Loucy (cell line): Measurements from ENCODE around the gene HOXC12.

Experiments
- H2AFZ ChIP-seq: fragments of 200-600 bp; sonication (generic); 2 replicates; pipeline ENCODE4 v1.6.0; 2016; ENCODE audit warnings: antibody characterized with exemption, mild to moderate bottlenecking, low read length, moderate library complexity
- H3F3A ChIP-seq: fragments of 200-600 bp; 2 replicates; pipeline ENCODE4 v1.6.0; 2016; ENCODE audit warnings: antibody characterized with exemption, low read depth, mild to moderate bottlenecking
- H3K27me3 ChIP-seq: fragments of 200-600 bp; sonication (generic); 2 replicates; pipeline ENCODE4 v1.6.1; 2014; ENCODE audit warnings: low read length, mild to moderate bottlenecking; ENCODE audit not compliant: insufficient read depth, poor library complexity, severe bottlenecking
- H3K36me3 ChIP-seq: fragments of 200-600 bp; sonication (generic); 2 replicates; pipeline ENCODE4 v1.6.1; 2016; ENCODE audit warnings: low read length; ENCODE audit not compliant: insufficient read depth
- H3K4me1 ChIP-seq: fragments of 200-600 bp; sonication (generic); 2 replicates; pipeline ENCODE4 v1.5.1; 2014; ENCODE audit warnings: low read length, mild to moderate bottlenecking; ENCODE audit not compliant: insufficient read depth, poor library complexity, severe bottlenecking
- H3K4me2 ChIP-seq: fragments of 200-600 bp; sonication (generic); 2 replicates; pipeline ENCODE4 v1.6.0; 2014; ENCODE audit warnings: antibody characterized with exemption, low read length, low read depth, mild to moderate bottlenecking; ENCODE audit not compliant: poor library complexity, severe bottlenecking
- H3K4me3 ChIP-seq: fragments of 200-600 bp; sonication (generic); 2 replicates; pipeline ENCODE4 v1.5.1; 2014; ENCODE audit warnings: low read length, mild to moderate bottlenecking, mixed read lengths; ENCODE audit not compliant: poor library complexity, severe bottlenecking
- H3K79me2 ChIP-seq: fragments of 200-600 bp; sonication (generic); 2 replicates; pipeline ENCODE4 v1.6.1; 2014; ENCODE audit warnings: low read length; ENCODE audit not compliant: insufficient read depth
- H3K9ac ChIP-seq: fragments of 200-600 bp; sonication (generic); 2 replicates; pipeline ENCODE4 v1.6.0; 2014; ENCODE audit warnings: mild to moderate bottlenecking, low read depth, low read length, moderate library complexity; ENCODE audit not compliant: poor library complexity, severe bottlenecking
- H3K9me2 ChIP-seq: fragments of 200-600 bp; sonication (generic); replicated peaks from 2 replicates; pipeline ENCODE4 v1.6.1; 2016; ENCODE audit warnings: low read depth, low read length, mixed read lengths
- H3K9me3 ChIP-seq: fragments of 200-600 bp; sonication (generic); 2 replicates; pipeline ENCODE4 v1.6.1; 2014; ENCODE audit warnings: mild to moderate bottlenecking, antibody characterized with exemption, low read length, low read depth; ENCODE audit not compliant: insufficient read depth
- H4K20me1 ChIP-seq: fragments of 200-600 bp; sonication (generic); 2 replicates; pipeline ENCODE4 v1.6.0; 2014; ENCODE audit warnings: antibody characterized with exemption, low read length, mild to moderate bottlenecking; ENCODE audit not compliant: insufficient read depth, poor library complexity, severe bottlenecking
- EZH2phosphoT487 ChIP-seq: fragments of 200-600 bp; IDR thresholded peaks from 2 replicates; pipeline ENCODE4 v1.6.1; 2018; ENCODE audit warnings: antibody characterized with exemption, mild to moderate bottlenecking, moderate library complexity, borderline replicate concordance
- TF ChIP-seq, protein P1 (sequence below): fragments of 200-600 bp; sonication (generic); conservative IDR thresholded peaks from 2 replicates; pipeline ENCODE4 v1.5.1; 2014; ENCODE audit warnings: mild to moderate bottlenecking, antibody characterized with exemption, low read length

The HOXC12 gene

DNA sequence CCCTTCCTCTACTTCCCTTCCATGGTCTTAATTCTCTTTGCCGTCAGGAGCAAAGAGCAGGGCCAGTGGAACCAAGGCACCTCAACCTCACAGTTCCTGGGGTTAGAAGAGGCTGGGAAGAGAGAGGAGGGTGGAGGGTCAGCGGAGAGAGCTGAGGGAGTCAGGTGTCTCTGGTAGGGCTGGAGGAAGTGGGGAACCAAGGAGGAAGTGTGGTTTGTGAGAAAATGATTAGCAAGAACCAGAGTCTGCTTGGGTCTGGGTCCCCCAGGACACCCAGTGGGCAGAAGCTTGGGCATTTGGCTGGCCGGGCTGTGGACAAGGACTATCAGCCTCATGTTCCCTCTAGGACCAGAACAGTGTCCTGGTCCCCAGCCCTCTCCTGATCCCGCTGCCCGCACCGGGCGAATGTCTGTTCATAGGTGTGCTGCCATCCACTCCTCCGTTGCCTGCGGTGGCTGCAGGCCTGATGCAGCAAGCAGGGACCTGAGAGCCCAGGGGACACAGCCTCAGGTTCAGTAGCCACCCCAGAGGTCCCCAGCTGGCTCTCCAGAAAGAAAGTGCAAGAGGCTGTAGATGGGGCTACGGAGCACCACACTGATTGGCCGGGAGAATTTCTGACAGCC, 2.3 kb downstream of the HOXC12 start:
- Histone ChIP-seq H3K4me2 (peak overlapping the region; percentile 91), H3K4me3 (peak overlapping the region; percentile 66), H2AFZ (peak overlapping the region; percentile 72), H3K9me2 (no peaks in the 10 kb centered on the region), H4K20me1 (no peaks in the 10 kb centered on the region), H3K4me1 (peaks cover 41% of the 10 kb centered on the region), H3F3A (0 out of 2 replicates have a peak, but pooled peaks cover 3% of the 10 kb centered on the region), H3K36me3 (no peaks in the 10 kb centered on the region), H3K9me3 (no peaks in the 10 kb centered on the region), H3K79me2 (no peaks in the 10 kb centered on the region), H3K9ac (peak overlapping the region; percentile 73), H3K27me3 (no peaks in the 10 kb centered on the region)
- TF ChIP-seq, protein P1, sequence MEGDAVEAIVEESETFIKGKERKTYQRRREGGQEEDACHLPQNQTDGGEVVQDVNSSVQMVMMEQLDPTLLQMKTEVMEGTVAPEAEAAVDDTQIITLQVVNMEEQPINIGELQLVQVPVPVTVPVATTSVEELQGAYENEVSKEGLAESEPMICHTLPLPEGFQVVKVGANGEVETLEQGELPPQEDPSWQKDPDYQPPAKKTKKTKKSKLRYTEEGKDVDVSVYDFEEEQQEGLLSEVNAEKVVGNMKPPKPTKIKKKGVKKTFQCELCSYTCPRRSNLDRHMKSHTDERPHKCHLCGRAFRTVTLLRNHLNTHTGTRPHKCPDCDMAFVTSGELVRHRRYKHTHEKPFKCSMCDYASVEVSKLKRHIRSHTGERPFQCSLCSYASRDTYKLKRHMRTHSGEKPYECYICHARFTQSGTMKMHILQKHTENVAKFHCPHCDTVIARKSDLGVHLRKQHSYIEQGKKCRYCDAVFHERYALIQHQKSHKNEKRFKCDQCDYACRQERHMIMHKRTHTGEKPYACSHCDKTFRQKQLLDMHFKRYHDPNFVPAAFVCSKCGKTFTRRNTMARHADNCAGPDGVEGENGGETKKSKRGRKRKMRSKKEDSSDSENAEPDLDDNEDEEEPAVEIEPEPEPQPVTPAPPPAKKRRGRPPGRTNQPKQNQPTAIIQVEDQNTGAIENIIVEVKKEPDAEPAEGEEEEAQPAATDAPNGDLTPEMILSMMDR, result no peak
- TF ChIP-seq EZH2phosphoT487, result no peak

DNA sequence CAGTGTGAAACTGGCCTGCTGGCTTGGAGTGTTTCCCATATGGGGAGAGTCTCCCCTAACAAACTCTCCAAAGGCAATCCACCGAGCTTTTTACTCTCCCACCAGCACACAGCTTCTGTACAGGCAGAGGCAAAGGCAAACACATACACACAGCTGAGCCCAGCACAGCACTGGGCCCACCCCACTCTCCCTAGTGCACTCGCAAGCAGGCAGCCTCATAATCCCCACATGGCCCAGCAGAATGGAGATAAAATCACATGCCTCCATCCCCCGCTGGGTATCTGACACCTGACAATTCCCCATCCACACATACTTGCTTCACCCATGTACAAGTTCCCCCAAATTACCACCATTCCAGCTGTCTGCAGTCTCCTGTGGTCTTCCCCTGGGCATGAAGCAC, 3.4 kb downstream of the HOXC12 start:
- Histone ChIP-seq H3K4me3 (no peak overlapping the region), H3K9ac (peak overlapping the region; percentile 38), H3K36me3 (no peaks in the 10 kb centered on the region), H3K4me1 (peaks cover 41% of the 10 kb centered on the region), H3K4me2 (peak overlapping the region; percentile 91), H3K9me2 (no peaks in the 10 kb centered on the region), H3F3A (0 out of 2 replicates have a peak, but pooled peaks cover 3% of the 10 kb centered on the region), H3K27me3 (no peaks in the 10 kb centered on the region), H2AFZ (no peak overlapping the region), H3K9me3 (no peaks in the 10 kb centered on the region), H3K79me2 (no peaks in the 10 kb centered on the region), H4K20me1 (no peaks in the 10 kb centered on the region)
- no peak for TF ChIP-seq EZH2phosphoT487
- TF ChIP-seq, protein P1, result no peak

DNA sequence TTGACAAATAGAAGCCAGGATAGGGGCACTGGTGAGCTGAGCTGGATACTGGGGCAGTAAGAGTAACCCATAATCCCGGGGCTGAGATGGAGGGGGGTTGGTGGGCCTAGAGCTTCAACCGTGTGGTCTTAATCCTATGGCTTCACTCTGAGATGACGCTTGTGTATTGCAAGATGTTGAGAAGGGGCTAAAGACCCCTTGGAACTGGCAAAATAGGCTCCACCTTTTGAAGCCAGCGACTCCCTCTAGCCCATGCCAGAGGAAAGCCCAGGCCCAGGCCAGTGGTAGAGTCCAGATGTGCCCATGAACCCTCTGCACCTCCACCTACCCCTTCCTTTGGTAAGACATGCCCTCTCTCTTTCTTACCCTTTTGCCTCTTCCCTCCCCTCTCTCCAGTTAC, 4.6 kb downstream of the HOXC12 start:
- H3K9me2 ChIP-seq, result no peaks in the 10 kb centered on the region
- H2AFZ ChIP-seq, result no peak overlapping the region
- no peak overlapping the region for H3K4me2 ChIP-seq
- no peaks in the 10 kb centered on the region for H4K20me1 ChIP-seq
- H3F3A ChIP-seq, result 0 out of 2 replicates have a peak, but pooled peaks cover 3% of the 10 kb centered on the region
- peaks cover 47% of the 10 kb centered on the region for H3K4me1 ChIP-seq
- no peaks in the 10 kb centered on the region for H3K79me2 ChIP-seq
- H3K4me3 ChIP-seq, result no peak overlapping the region
- no peak overlapping the region for H3K9ac ChIP-seq
- TF ChIP-seq EZH2phosphoT487, result no peak
- TF ChIP-seq, protein P1, result no peak
- no peaks in the 10 kb centered on the region for H3K27me3 ChIP-seq
- no peaks in the 10 kb centered on the region for H3K9me3 ChIP-seq
- no peaks in the 10 kb centered on the region for H3K36me3 ChIP-seq
